Heart left ventricle (tissue), 16 donors: ENCODE data around the gene MACIR. TPM values are rescaled to one million over a fixed set of nuclear protein-coding genes. Genes with fewer than 3 reads are reported as not detected.
"Not testable (repeated sequence)": the region's sequence is repeated elsewhere in the genome, so short reads cannot be mapped to it uniquely, and the experiment has no call there.

Experiments
- ATAC-seq, 4 donors: fragments of 200-7000 bp; cut with Tn5 transposase; one replicate each; pipeline ENCODE4 v1.9.1; 2020 to 2022; ENCODE audit warnings: moderate library complexity in 4 of 4, mild to moderate bottlenecking in 3 of 4, moderate number of reproducible peaks in 1 of 4
- DNase-seq, 5 donors: peaks; one replicate each; pipeline ENCODE4 v3.0.0-alpha.2; 2020
- H3K27ac ChIP-seq, 12 donors: fragments of 200-600 bp; sonication (generic) in 4 of 12; one replicate each; pipeline versions ENCODE4 v1.5.0 to v1.8.0; 2016 to 2022; ENCODE audit warnings: mild to moderate bottlenecking in 2 of 12
- H3K27me3 ChIP-seq, 9 donors: fragments of 200-600 bp; sonication (generic) in 2 of 9; one replicate each; pipeline versions ENCODE4 v1.5.1 to v1.8.0; 2016 to 2022; ENCODE audit warnings: mild to moderate bottlenecking in 3 of 9
- H3K36me3 ChIP-seq, 9 donors: fragments of 200-600 bp; sonication (generic) in 2 of 9; one replicate each; pipeline versions ENCODE4 v1.5.0 to v1.8.0; 2018 to 2022; ENCODE audit warnings: mild to moderate bottlenecking in 2 of 9
- H3K4me1 ChIP-seq, 12 donors: fragments of 200-600 bp; sonication (generic) in 4 of 12; one replicate each; pipeline versions ENCODE4 v1.5.0 to v1.8.0; 2016 to 2022; ENCODE audit warnings: mild to moderate bottlenecking in 3 of 12
- H3K4me3 ChIP-seq, 12 donors: fragments of 200-600 bp; sonication (generic) in 4 of 12; one replicate each; pipeline versions ENCODE4 v1.5.0 to v1.8.0; 2017 to 2022; ENCODE audit warnings: mild to moderate bottlenecking in 9 of 12, moderate library complexity in 4 of 12
- H3K9me3 ChIP-seq, 12 donors: fragments of 200-600 bp; sonication (generic) in 4 of 12; one replicate each; pipeline versions ENCODE4 v1.5.0 to v1.8.0; 2016 to 2022; ENCODE audit warnings: mild to moderate bottlenecking in 1 of 12
- CTCF ChIP-seq, 12 donors: fragments of 200-600 bp; sonication (generic) in 4 of 12; IDR thresholded peaks; one replicate each; pipeline versions ENCODE4 v1.5.0 to v1.8.0; 2018 to 2022; ENCODE audit warnings: antibody characterized with exemption in 12 of 12, mild to moderate bottlenecking in 5 of 12
- POLR2A ChIP-seq, 2 donors: fragments of 450-650 bp; IDR thresholded peaks; one replicate each; pipeline ENCODE4 v1.6.1; 2017; ENCODE audit warnings: antibody characterized with exemption in 2 of 2, mild to moderate bottlenecking in 2 of 2, moderate library complexity in 2 of 2
- WGBS, 4 donors: extraction: QIAGEN DNeasy Blood & Tissue Kit in 2 of 4; methylation state at CpG; one replicate each; pipeline versions ENCODE4 v1.1.5 to v1.1.7; 2013 to 2018; 5-methylcytosine and 5-hydroxymethylcytosine counted together
- intact Hi-C, 10 donors: fragments of 100-400 bp; cut with DNase I; formaldehyde crosslinking; loops; one replicate each; pipeline versions ENCODE4 v1.11.1 to v1.14.2; 2022
- polyA plus RNA-seq, 2 donors: library from polyadenylated mRNA; stranded (reverse); fragments of 200-250 nt; gene quantifications; one replicate each; pipeline ENCODE4 v1.2.3, GENCODE V29; 2013
- total RNA-seq, 9 donors: library from RNA; depleted of rRNA in 2 of 9; stranded (reverse); fragments of >200 nt in 2 of 9; fragmentation: NEBNext Ultra II Directional in 3 of 9; extraction: Animal tissue kit (Norgen Biotek cat#: 25700) in 3 of 9; gene quantifications; one replicate each; pipeline versions ENCODE4 v1.1.0 to v1.2.4, GENCODE V29; 2016 to 2023
- donor health status: ischemic (EF 13 %, LVEDD 7.1; RV severe dilation, severe dysfunction).
- donor health status: healthy with polysubstance abuse.
- donor health status: DM: no; HTN: yes; CAD: no.
- donor health status: DM: no; HTN: no; CAD: no.
- donor health status: ischemic (EF 25% LVEDD 6.9; RV normal size, moderate dysfunction).
- donor health status: ischemic (EF 25% LVEDD 5.7; RV mildly dilated, moderate dysfunction).
- donor health status: healthy.
- donor health status: DM: yes; HTN: yes; CAD: no.
- donor health status: ischemic (EF 35%, LVEDD 5.7; RV mildly dilated, moderate dysfunction).
- donor health status: nonischemic (EF 11% LVEDD 7.7; RV severe dilation, severe dysfunction).
- donor health status: DM: yes; HTN: yes; CAD: no.
- donor health status: PGD.
- donor health status: ischemic (EF 29% LVEDD 5.4; RV normal size, mild dysfunction).
- donor health status: nonischemic (EF 23%, LVEDD 6.1; RV moderate dilation, normal function).

The MACIR gene
- total and polyA plus RNA-seq, 11 donors = 2.7 to 6.0 (median 4.5) TPM

DNA sequence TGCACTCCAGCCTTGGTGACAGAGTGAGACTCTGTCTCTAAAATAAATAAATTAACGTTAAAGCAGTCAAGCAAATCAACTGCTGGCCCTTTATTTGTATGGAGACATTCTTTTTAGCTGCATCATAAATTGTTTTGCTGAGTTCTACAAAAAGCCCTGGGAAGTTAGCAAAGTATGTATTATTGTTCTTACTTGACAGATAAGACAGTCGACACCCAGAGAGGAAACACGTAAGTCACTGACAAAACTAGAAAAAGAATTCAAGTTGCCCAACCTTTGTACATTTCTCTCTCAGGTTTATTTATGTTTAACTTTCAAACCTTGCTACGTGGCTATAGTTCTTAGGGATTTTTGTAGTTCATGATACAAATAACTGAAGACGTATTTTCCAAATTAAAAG is 40.4 kb upstream of the MACIR start:
- TF ChIP-seq POLR2A (IDR thresholded peaks at IDR 0.05) = no peak
- TF ChIP-seq CTCF (IDR thresholded peaks at IDR 0.05) = no peak
- intact Hi-C loops = no loop called here
- Histone ChIP-seq H3K4me1 (peaks cover 0 to 12% (median 0%) of the 10 kb centered on the region in 12 donors), H3K9me3 (no peaks in the 10 kb centered on the region), H3K27ac (no peak overlapping the region), H3K27me3 (no peaks in the 10 kb centered on the region), H3K36me3 (no peaks in the 10 kb centered on the region), H3K4me3 (no peak overlapping the region)
- WGBS, 4 donors = 70 to 81% (median 76%) methylated on average over 5 of the region's 5 CpGs
- DNase-seq (no peak), ATAC-seq (no peak)

- DNase-seq, H3K36me3 ChIP-seq, H3K4me3 ChIP-seq, intact Hi-C loops, H3K9me3 ChIP-seq, ATAC-seq, H3K27ac ChIP-seq, H3K27me3 ChIP-seq: not testable (repeated sequence)
- 94 to 100% (median 98%) methylated on average over 2 of the region's 2 CpGs for WGBS, 4 donors
- H3K4me1 ChIP-seq = peaks cover 0 to 12% (median 0%) of the 10 kb centered on the region in 12 donors
Measured at GRCh38 chr5:103219074-103219473, 39.5 kb upstream of the MACIR start.

- no peaks in the 10 kb centered on the region for H3K9me3 ChIP-seq
- peak in 1 of 4 donors; percentile 24 for ATAC-seq
- H3K4me1 ChIP-seq = no peaks in the 10 kb centered on the region
- H3K27me3 ChIP-seq = no peaks in the 10 kb centered on the region
- H3K27ac ChIP-seq = no peak overlapping the region
- H3K36me3 ChIP-seq = no peaks in the 10 kb centered on the region
- DNase-seq = no peak
- H3K4me3 ChIP-seq = no peak overlapping the region
- TF ChIP-seq CTCF (IDR thresholded peaks at IDR 0.05) (no peak), POLR2A (IDR thresholded peaks at IDR 0.05) (no peak)
- 92 to 94% (median 92%) methylated on average over 27 to 28 of the region's 28 CpGs for WGBS, 4 donors
- intact Hi-C loops = loop anchor here in 1 of 10 donors (10.0 kb wide), 1 partner anchor 152 kb away; no protein-coding TSS in a partner anchor
Measured at GRCh38 chr5:103223031-103223955, 35.3 kb upstream of the MACIR start.

- no peak for TF ChIP-seq POLR2A (IDR thresholded peaks at IDR 0.05)
- TF ChIP-seq CTCF (IDR thresholded peaks at IDR 0.05) = peak; percentile 42 to 72 (median 57)
- Histone ChIP-seq H3K27ac (no peak overlapping the region), H3K4me1 (no peaks in the 10 kb centered on the region), H3K9me3 (peaks cover 0 to 6% (median 0%) of the 10 kb centered on the region in 12 donors), H3K36me3 (no peaks in the 10 kb centered on the region), H3K4me3 (no peak overlapping the region), H3K27me3 (no peaks in the 10 kb centered on the region)
- intact Hi-C loops = loop anchor here in 1 of 10 donors (10.0 kb wide), 1 partner anchor 150 kb away; no protein-coding TSS in a partner anchor
- ATAC-seq (peak; percentile 78 to 92 (median 86)), DNase-seq (peak in 2 of 5 donors; percentile 17 to 26)
- WGBS, 4 donors = 48 to 56% (median 53%) methylated on average over 10 to 11 of the region's 11 CpGs
Measured at GRCh38 chr5:103224118-103224893, 34.3 kb upstream of the MACIR start.
